Measurements from ENCODE around the gene OR11G2. TPM values are rescaled to one million over a fixed set of nuclear protein-coding genes. Genes with fewer than 3 reads are reported as not detected.

Gene OR11G2
- total RNA-seq, 4 donors from 2014 or later, result not detected

GRCh38 chr14:20176330-20176729 is 14.4 kb upstream of the OR11G2 start:
- H3K27ac ChIP-seq, result no peak overlapping the region
- no peaks in the 10 kb centered on the region for H3K9me3 ChIP-seq
- no peaks in the 10 kb centered on the region for H3K27me3 ChIP-seq
- no peak overlapping the region for H3K4me3 ChIP-seq
- no peaks in the 10 kb centered on the region for H3K4me1 ChIP-seq
- no peak for DNase-seq
- TF ChIP-seq CTCF (IDR thresholded peaks at IDR 0.05) (no peak), POLR2A (IDR thresholded peaks at IDR 0.05) (no peak)
- intact Hi-C loops (cut with DNase I; ENCODE audit: low total_unique reads), result no loop called here
- no peaks in the 10 kb centered on the region for H3K36me3 ChIP-seq

GRCh38 chr14:20177433-20177974 is 13.2 kb upstream of the OR11G2 start:
- no peak overlapping the region for H3K27ac ChIP-seq
- intact Hi-C loops (cut with DNase I; ENCODE audit: low total_unique reads), result no loop called here
- no peaks in the 10 kb centered on the region for H3K4me1 ChIP-seq

GRCh38 chr14:20179218-20179617 is 11.5 kb upstream of the OR11G2 start:
- Histone ChIP-seq H3K4me1 (no peaks in the 10 kb centered on the region), H3K27ac (no peak overlapping the region), H3K27me3 (no peaks in the 10 kb centered on the region), H3K36me3 (no peaks in the 10 kb centered on the region), H3K4me3 (no peak overlapping the region), H3K9me3 (no peaks in the 10 kb centered on the region)
- no peak for TF ChIP-seq CTCF (IDR thresholded peaks at IDR 0.05)
- intact Hi-C loops (cut with DNase I; ENCODE audit: low total_unique reads), result no loop called here
- no peak for DNase-seq

More at GRCh38 chr14:20177433-20177974, 13.2 kb upstream of the OR11G2 start:
- Histone ChIP-seq H3K36me3 (no peaks in the 10 kb centered on the region), H3K27me3 (no peaks in the 10 kb centered on the region), H3K4me3 (no peak overlapping the region), H3K9me3 (no peaks in the 10 kb centered on the region)
- TF ChIP-seq POLR2A (IDR thresholded peaks at IDR 0.05) (no peak), CTCF (IDR thresholded peaks at IDR 0.05) (no peak)
- DNase-seq, result no peak

GRCh38 chr14:20179880-20180279 is 10.8 kb upstream of the OR11G2 start:
- no peak overlapping the region for H3K27ac ChIP-seq
- intact Hi-C loops (cut with DNase I; ENCODE audit: low total_unique reads), result no loop called here
- no peaks in the 10 kb centered on the region for H3K9me3 ChIP-seq
- H3K4me3 ChIP-seq, result no peak overlapping the region
- no peak for TF ChIP-seq POLR2A (IDR thresholded peaks at IDR 0.05)
- no peak for TF ChIP-seq CTCF (IDR thresholded peaks at IDR 0.05)
- no peaks in the 10 kb centered on the region for H3K4me1 ChIP-seq
- no peak for DNase-seq
- H3K36me3 ChIP-seq, result no peaks in the 10 kb centered on the region
- H3K27me3 ChIP-seq, result no peaks in the 10 kb centered on the region

GRCh38 chr14:20180486-20180885 is 10.2 kb upstream of the OR11G2 start:
- TF ChIP-seq CTCF (IDR thresholded peaks at IDR 0.05) (no peak), POLR2A (IDR thresholded peaks at IDR 0.05) (no peak)
- Histone ChIP-seq H3K9me3 (no peaks in the 10 kb centered on the region), H3K4me1 (no peaks in the 10 kb centered on the region), H3K27ac (no peak overlapping the region), H3K27me3 (no peaks in the 10 kb centered on the region), H3K36me3 (no peaks in the 10 kb centered on the region), H3K4me3 (no peak overlapping the region)
- intact Hi-C loops (cut with DNase I; ENCODE audit: low total_unique reads), result no loop called here
- no peak for DNase-seq
